HL-60/S4 treated with phorbol 12-myristate 13-acetate at 8.2 ng/mL for 4 days and 3 days (cell line): ENCODE data around the gene TEX44.

ENCODE experiments used
- in situ Hi-C: fragments of 300-500 bp; cut with MboI; formaldehyde crosslinking; loops from 2 replicates; pipeline ENCODE4 v1.15.0; 2022; ENCODE audit warnings: low sequenced_read_pairs

Gene TEX44

DNA sequence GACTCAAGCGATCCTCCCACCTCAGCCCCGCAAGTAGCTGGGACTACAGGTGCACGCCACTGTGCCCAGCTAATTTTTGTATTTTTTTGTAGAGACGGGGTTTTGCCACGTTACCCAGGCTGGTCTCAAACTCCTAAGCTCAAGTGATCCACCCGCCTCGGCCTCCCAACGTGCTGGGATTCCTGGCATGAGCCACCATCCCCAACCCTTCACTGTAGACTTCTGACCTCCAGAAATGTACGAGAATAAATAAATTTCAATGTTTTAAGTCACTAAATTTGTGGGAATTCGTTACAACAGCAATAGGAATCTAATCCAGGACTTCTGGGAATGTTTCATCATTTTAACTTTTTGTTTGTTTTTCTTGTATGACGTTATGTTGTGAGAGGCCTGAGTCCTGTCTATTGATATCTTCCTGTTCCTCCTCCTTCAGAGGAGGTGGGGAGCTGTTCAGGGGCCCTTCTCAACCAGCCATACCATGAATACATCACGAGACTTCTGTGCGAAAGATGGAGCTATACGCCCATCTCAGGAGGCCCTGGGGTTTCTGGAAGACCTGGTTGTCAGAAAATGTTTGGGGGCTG is 40.0 kb downstream of the TEX44 start:
- in situ Hi-C loops = no loop called here

DNA sequence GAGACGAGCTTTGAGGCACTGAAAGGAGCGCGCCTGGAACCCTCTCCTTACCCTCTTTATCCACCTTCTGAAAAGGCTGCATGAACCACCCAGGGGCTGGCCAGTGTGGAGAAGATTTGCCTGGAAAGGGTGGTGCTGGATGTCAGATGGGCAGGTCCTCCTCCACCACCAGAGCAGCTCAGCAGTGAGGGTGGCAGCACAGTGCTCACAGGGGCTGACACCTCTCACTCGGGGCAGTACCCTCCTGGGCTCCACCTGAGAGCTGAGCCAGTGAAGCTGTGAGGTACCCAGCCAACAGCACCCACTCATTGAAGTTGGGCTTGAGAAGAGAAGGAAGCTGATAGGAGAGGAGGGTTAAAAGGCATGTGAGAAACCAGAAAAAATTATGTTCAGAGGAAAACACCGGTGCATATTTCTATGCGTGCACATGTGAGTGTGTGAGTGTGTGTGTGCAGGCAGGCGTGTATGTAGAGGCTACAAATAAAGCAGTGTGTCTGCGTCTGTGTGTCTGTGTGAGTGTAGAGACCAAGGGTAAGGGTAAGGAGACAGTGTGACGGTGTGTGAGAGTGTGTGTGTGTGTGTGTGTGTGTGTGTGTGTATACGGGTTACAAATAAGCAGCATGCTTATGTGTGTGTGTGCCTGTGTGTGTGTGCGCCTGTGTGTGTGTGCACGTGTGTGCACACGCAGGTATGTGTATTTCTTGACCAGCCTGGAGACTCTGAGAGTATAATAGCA is 40.7 kb downstream of the TEX44 start:
- in situ Hi-C loops = no loop called here

DNA sequence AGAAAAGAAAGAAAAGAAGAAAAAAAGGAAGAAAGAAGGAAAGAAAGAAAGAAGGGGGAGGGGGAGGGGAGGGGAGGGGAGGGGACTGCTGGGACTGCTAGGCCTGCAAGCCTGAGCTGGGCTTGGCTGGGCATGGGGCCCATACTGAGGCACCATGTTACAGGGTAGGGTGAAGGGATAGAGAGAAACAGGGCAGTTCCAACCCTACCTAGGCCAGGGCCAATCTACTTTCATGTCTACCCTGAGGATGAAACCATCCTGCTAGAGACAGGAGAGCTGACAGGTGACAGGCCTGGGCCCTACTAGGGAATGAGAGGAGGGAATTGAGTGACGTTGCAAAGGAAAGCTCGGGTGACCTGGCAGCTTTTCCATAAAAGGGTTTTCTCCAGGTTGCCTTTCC is 41.7 kb downstream of the TEX44 start:
- in situ Hi-C loops = no loop called here

DNA sequence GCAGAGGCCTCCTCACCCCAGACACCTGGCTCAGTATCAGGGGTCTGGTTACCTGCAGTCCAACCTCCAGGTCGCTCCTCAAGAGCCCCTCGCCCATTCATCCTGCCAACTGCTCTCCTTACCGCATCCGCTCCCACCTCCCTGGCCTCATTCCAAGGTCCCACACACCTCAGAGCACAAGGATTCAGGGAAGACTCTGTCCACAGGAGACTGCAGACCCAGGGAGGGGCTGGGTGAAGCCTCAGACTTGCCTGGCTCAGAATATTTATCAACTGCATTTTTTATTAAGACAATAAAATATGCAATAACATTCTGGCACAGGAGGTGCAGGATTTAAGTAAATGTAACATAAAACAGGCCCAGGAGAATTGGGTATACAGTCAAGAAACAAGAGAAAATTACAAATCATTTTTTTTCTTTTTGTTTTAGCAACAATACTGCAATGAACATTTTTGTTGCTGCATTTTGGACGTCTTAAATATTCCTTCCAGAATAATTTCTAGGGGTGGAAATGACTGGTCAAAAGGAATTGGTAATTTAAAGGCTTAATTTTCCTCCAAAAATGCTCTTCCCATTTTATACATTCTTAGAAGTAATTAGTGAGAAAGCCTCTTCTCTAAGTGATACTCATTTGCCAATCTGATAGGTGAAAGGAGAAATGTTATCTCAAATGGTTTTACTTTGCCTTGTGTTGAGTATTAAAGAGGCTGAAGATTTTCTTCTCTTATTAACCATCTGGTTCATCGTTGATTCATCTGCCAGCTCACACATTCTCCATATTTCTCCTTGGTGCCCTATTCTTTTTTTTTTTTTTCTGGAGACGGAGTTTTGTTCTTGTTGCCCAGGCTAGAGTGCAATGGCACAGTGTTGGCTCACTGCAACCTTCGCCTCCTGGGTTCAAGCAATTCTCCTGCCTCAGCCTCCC is 42.5 kb downstream of the TEX44 start:
- in situ Hi-C loops = no loop called here

DNA sequence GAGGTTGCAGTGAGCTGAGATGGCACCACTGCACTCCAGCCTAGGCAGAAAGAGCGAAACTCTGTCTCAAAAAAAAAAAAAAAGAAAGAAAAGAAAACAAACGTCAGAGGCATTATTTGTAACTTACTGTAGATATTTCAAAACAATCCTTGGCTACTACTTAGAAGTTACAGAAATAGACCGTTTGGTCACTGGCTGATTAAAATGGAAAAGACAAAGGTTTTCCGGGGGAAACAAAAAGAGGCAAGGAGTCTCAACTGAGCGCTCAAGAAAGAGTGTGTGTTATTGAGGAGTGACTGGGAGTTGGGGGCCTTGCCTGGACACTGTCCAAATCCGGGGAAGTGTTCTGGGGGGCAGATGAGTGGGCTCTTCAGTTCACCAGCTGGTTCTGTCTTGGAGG is 47.6 kb downstream of the TEX44 start:
- in situ Hi-C loops = no loop called here

DNA sequence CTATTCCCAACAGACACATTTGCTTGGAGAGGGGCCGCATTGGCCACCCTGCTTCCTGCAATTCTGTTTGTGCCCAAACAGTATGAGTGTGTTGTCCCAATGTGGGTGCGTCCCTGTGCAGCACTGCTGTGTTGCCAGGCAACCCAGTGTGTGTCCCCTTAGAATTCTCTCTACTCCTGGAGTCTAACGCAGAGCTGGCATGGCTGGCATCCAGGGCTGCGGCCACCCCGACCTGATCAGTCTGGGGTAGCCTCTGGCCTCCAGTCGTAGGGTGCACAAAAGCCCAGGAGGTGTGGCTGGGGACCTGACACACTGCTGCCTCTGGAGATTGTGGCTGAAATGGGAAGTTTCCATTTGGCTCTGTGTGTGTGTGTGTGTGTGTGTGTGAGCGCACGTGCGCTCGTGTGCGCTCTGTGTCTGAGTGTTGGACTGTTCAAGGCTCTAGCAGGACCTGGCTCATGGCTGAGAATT is 48.0 kb downstream of the TEX44 start:
- in situ Hi-C loops = no loop called here

DNA sequence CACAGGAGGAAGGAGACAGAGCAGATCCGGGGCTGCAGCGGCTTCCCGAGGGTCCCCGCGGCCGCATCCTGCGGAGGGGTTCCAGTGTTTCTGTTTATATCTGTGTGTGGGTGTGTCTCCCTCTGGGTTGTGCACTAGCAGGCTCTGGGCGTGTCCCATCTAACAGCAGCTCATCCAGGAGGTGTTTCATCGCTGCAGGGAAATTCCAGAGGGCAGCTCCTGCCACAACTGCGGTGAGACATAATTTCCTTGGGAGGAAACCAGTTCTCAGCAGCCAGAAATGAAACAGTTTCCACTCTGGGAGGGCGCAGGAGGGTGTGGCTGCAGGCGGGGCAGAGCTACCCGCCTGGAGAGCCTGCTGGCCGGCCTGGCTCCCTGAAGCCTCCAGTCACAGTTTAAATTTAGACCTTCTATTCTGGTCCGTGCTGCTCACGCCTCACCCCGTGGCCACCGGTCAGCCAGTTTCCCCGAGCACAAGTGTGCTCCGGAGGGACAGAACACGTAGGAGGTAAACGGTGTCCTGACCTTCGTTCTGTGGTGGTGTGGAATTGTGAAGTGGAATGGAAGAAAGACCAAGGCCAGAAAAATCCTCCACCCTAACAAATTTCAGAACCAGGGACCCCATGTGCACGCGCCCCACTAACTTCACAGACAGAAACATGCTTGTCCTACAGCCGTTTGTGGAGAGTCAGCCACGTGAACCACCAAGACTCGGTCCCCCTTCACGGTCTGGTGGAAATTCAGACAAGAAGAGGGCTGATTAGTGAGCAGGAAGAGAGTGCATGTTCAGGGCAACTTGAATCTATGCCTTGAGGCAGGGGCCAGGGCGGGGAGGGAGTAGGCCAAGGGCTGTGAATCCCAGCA is 50.2 kb downstream of the TEX44 start:
- in situ Hi-C loops = no loop called here

DNA sequence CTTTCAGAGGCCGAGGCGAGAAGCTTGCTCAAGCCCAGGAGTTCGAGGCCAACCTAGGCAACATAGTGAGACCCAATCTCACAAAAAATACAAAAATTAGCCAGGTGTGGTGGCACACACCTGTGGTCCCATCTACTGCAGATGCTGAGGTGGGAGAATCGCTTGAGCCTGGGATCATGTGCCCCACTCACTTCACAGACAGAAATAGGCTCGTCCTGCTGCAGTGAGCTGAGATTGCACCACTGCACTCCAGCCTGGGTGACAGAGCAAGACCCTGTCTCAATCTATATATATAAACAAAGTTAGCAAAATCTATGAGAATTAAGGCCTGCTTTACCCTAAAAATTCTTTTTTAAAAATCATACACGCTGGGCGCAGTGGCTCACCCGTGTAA is 50.8 kb downstream of the TEX44 start:
- in situ Hi-C loops = no loop called here
